ENCODE results near the gene CEL.

The CEL gene

GRCh38 chr9:133106511-133107244 is 44.9 kb downstream of the CEL start:
- DNase-seq = peak in 1 of 5 experiments; percentile 2

GRCh38 chr9:133107245-133107722 is 45.5 kb downstream of the CEL start:
- DNase-seq = peak in 1 of 5 experiments; percentile 3

GRCh38 chr9:133107961-133108793 is 46.4 kb downstream of the CEL start:
- DNase-seq = peak in 1 of 5 experiments; percentile 1

- peak in 1 of 5 experiments; percentile 2 for DNase-seq
Measured at GRCh38 chr9:133108794-133109641, 47.2 kb downstream of the CEL start.

GRCh38 chr9:133109931-133110650 is 48.3 kb downstream of the CEL start:
- no peak for DNase-seq

- DNase-seq = no peak
Measured at GRCh38 chr9:133111808-133112662, 50.3 kb downstream of the CEL start.

- peak in 3 of 5 experiments; percentile 22 to 77 (median 55) for DNase-seq
Measured at GRCh38 chr9:133112663-133113026, 50.9 kb downstream of the CEL start.

GRCh38 chr9:133113163-133113948 is 51.6 kb downstream of the CEL start:
- no peak for DNase-seq

GRCh38 chr9:133113949-133114885 is 52.4 kb downstream of the CEL start:
- no peak for DNase-seq

GRCh38 chr9:133114886-133115603 is 53.3 kb downstream of the CEL start:
- peak in 1 of 5 experiments; percentile 45 for DNase-seq

GRCh38 chr9:133115604-133116345 is 54.0 kb downstream of the CEL start:
- DNase-seq = peak in 3 of 5 experiments; percentile 28 to 92 (median 66)

GRCh38 chr9:133116346-133117231 is 54.8 kb downstream of the CEL start:
- no peak for DNase-seq

- DNase-seq = no peak
Measured at GRCh38 chr9:133117271-133118178, 55.7 kb downstream of the CEL start.

- DNase-seq = no peak
Measured at GRCh38 chr9:133118179-133118520, 56.4 kb downstream of the CEL start.

- DNase-seq = no peak
Measured at GRCh38 chr9:133118568-133118967, 56.8 kb downstream of the CEL start.

Measured in T-helper 2 cell (primary cell).